B cell (primary cell): ENCODE data around the gene ZNF646. TPM values are rescaled to one million over a fixed set of nuclear protein-coding genes. Genes with fewer than 3 reads are reported as not detected.
A peak's percentile ranks its signal among the peaks of the same experiment; 100 is the strongest.

Source experiments
- ATAC-seq: fragments of 200-7000 bp; cut with Tn5 transposase; one replicate; pipeline ENCODE4 v1.10.0; 2021; ENCODE audit warnings: low read depth, mild to moderate bottlenecking, moderate number of reproducible peaks, moderate library complexity
- CTCF ChIA-PET: fragments of 350-600 bp; sonication (Branson Sonifier 250); formaldehyde crosslinking; loops from one replicate; lab custom pipeline; 2021; ENCODE audit warnings: antibody characterized with exemption, inconsistent platforms; lab: Charles Lee
- POLR2A ChIA-PET: fragments of 350-600 bp; sonication (Branson Sonifier 250); formaldehyde crosslinking; loops from one replicate; lab custom pipeline; 2021; ENCODE audit warnings: antibody characterized with exemption; lab: Charles Lee
- DNase-seq: peaks from one replicate; pipeline ENCODE4 v3.0.0; 2013
- H2AFZ ChIP-seq: 2 replicates; pipeline ENCODE4 v1.6.1; 2012; ENCODE audit warnings: mild to moderate bottlenecking, low read depth, low read length; ENCODE audit not compliant: insufficient read depth, poor library complexity, severe bottlenecking
- H3K27ac ChIP-seq, 2 donors: 1 replicate in 1 of 2; 2 replicates in 1 of 2; pipeline ENCODE4 v1.5.1; 2012 to 2013; ENCODE audit warnings: low read length in 2 of 2, mild to moderate bottlenecking in 2 of 2, moderate library complexity in 1 of 2
- H3K27me3 ChIP-seq, 4 experiments: fragments of 200-600 bp in 1 of 4; sonication (generic) in 1 of 4; replicated peaks in 1 of 4; 1 replicate in 2 of 4; 2 replicates in 2 of 4; pipeline versions ENCODE4 v1.6.1 to v1.7.0; 2013 to 2016; ENCODE audit warnings: low read length in 3 of 4, mild to moderate bottlenecking in 2 of 4, mixed read lengths in 1 of 4, moderate library complexity in 1 of 4; ENCODE audit not compliant: insufficient read depth in 4 of 4, control insufficient read depth in 3 of 4; ENCODE audit errors: control extremely low read depth in 1 of 4
- H3K36me3 ChIP-seq, 2 experiments: replicated peaks in 1 of 2; 1 replicate in 1 of 2; 2 replicates in 1 of 2; pipeline versions ENCODE4 v1.6.1 to v1.7.1; 2013; ENCODE audit warnings: low read length in 1 of 2; ENCODE audit not compliant: insufficient read depth in 2 of 2, control insufficient read depth in 1 of 2; ENCODE audit errors: control extremely low read depth in 1 of 2, extremely low read depth in 1 of 2
- H3K4me1 ChIP-seq, 2 donors: fragments of 200-600 bp in 1 of 2; sonication (generic) in 1 of 2; 1 replicate in 1 of 2; 2 replicates in 1 of 2; pipeline versions ENCODE4 v1.5.1 to v1.6.1; 2013 to 2017; ENCODE audit warnings: low read length in 2 of 2; ENCODE audit not compliant: control insufficient read depth in 2 of 2, insufficient read depth in 2 of 2
- H3K4me2 ChIP-seq: replicated peaks from 2 replicates; pipeline ENCODE3; 2012; ENCODE audit warnings: mild to moderate bottlenecking, low read depth, low read length; ENCODE audit not compliant: poor library complexity, severe bottlenecking
- H3K4me3 ChIP-seq, 5 experiments: fragments of 200-600 bp in 1 of 5; sonication (generic) in 1 of 5; 1 replicate in 3 of 5; 2 replicates in 2 of 5; pipeline versions ENCODE4 v1.5.1 to v1.7.0; 2011 to 2016; ENCODE audit warnings: low read length in 4 of 5, mild to moderate bottlenecking in 4 of 5, low read depth in 2 of 5, control low read depth in 1 of 5, moderate library complexity in 1 of 5; ENCODE audit not compliant: insufficient read depth in 1 of 5; ENCODE audit errors: control extremely low read depth in 1 of 5, extremely low read depth in 1 of 5
- H3K79me2 ChIP-seq: fragments of 200-600 bp; sonication (generic); one replicate; pipeline ENCODE4 v1.6.0; 2016; ENCODE audit warnings: low read length; ENCODE audit not compliant: control insufficient read depth, insufficient read depth
- H3K9ac ChIP-seq: fragments of 200-600 bp; sonication (generic); 2 replicates; pipeline ENCODE4 v1.6.1; 2017; ENCODE audit warnings: mild to moderate bottlenecking, low read length, moderate library complexity
- H3K9me3 ChIP-seq, 3 donors: one replicate each; pipeline versions ENCODE4 v1.6.1 to v1.7.1; 2013; ENCODE audit warnings: low read length in 2 of 3; ENCODE audit not compliant: control insufficient read depth in 2 of 3, insufficient read depth in 1 of 3; ENCODE audit errors: control extremely low read depth in 1 of 3
- H4K20me1 ChIP-seq: 2 replicates; pipeline ENCODE4 v1.6.0; 2012; ENCODE audit warnings: mild to moderate bottlenecking, low read length; ENCODE audit not compliant: insufficient read depth, control insufficient read depth, poor library complexity, severe bottlenecking
- H3K27ac Mint-ChIP-seq: one replicate; pipeline ENCODE4 v1.8.0; 2021; ENCODE audit warnings: mixed read lengths
- H3K27me3 Mint-ChIP-seq: one replicate; pipeline ENCODE4 v1.8.0; 2021; ENCODE audit warnings: mixed read lengths
- H3K4me1 Mint-ChIP-seq: one replicate; pipeline ENCODE4 v1.8.0; 2021; ENCODE audit warnings: mixed read lengths
- H3K4me3 Mint-ChIP-seq: one replicate; pipeline ENCODE4 v1.8.0; 2021; ENCODE audit warnings: mixed read lengths
- H3K9me3 Mint-ChIP-seq: one replicate; pipeline ENCODE4 v1.8.0; 2022; ENCODE audit warnings: mixed read lengths; ENCODE audit not compliant: insufficient read depth
- CTCF ChIP-seq: fragments of 200-600 bp; IDR thresholded peaks from one replicate; pipeline ENCODE4 v1.8.0; 2022; ENCODE audit warnings: antibody characterized with exemption, mild to moderate bottlenecking
- EZH2 ChIP-seq: IDR thresholded peaks from 2 replicates; pipeline ENCODE4 v1.6.1; 2012; ENCODE audit warnings: borderline replicate concordance, low read depth, mild to moderate bottlenecking, moderate library complexity, low read length; ENCODE audit not compliant: insufficient read depth, poor library complexity, severe bottlenecking
- WGBS: methylation state at CpG from one replicate; pipeline ENCODE4 v1.1.5; 2013; ENCODE audit warnings: missing lambda C conversion rate; ENCODE audit not compliant: insufficient coverage; 5-methylcytosine and 5-hydroxymethylcytosine counted together
- intact Hi-C: fragments of 100-400 bp; cut with micrococcal nuclease; formaldehyde crosslinking; loops from one replicate; pipeline ENCODE4 v1.10.0; 2022
- polyA plus RNA-seq: library from polyadenylated mRNA; depleted of rRNA; stranded (reverse); fragments of >200 nt; gene quantifications from 2 replicates; pipeline ENCODE4 v1.2.3, GENCODE V29; 2012
- total RNA-seq, 2 donors: library from RNA; stranded (reverse); fragments of 120-200 nt in 1 of 2; gene quantifications; 1 replicate in 1 of 2; 2 replicates in 1 of 2; pipeline versions ENCODE4 v1.2.3 to v1.2.4, GENCODE V29; 2013 to 2022

ZNF646 gene
- total and polyA plus RNA-seq, 2 donors (not counting 1 experiment from before 2014, with no cell fraction given): 14.7 to 45.9 TPM

GRCh38 chr16:31106509-31107464 lies 32.6 kb downstream of the ZNF646 start:
- Histone ChIP-seq H4K20me1 (no peaks in the 10 kb centered on the region), H3K27ac (no peak overlapping the region), H3K27me3 (no peaks in the 10 kb centered on the region), H3K4me2 (no peak overlapping the region), H3K4me3 (no peak overlapping the region), H3K9me3 (no peaks in the 10 kb centered on the region), H3K79me2 (peaks cover 10% of the 10 kb centered on the region), H2AFZ (no peak overlapping the region), H3K4me1 (peaks cover 7 to 18% of the 10 kb centered on the region in 2 donors), H3K9ac (no peak overlapping the region), H3K36me3 (peaks cover 0 to 21% of the 10 kb centered on the region in 2 experiments)
- H3K4me1 Mint-ChIP-seq: peaks cover 21% of the 10 kb centered on the region
- DNase-seq: no peak
- no peak for ATAC-seq
- POLR2A ChIA-PET: interaction anchor here (1.1 kb wide), 1 partner anchor 11 kb away, joined by 3 read pairs; the partner anchor contains the start of gene KAT8
- CTCF ChIA-PET: interaction anchor here (0.7 kb wide), 1 partner anchor 36 kb away, joined by 4 read pairs; no protein-coding TSS in a partner anchor
- H3K27me3 Mint-ChIP-seq: no peaks in the 10 kb centered on the region
- no peak overlapping the region for H3K27ac Mint-ChIP-seq
- WGBS: 96% methylated on average over 21 of the region's 28 CpGs
- H3K4me3 Mint-ChIP-seq: peak overlapping the region; percentile 91
- TF ChIP-seq CTCF (no peak), EZH2 (no peak)
- intact Hi-C loops: loop anchor here (10.0 kb wide), 1 partner anchor 78 kb away; the partner anchor contains the start of gene FUS
- no peaks in the 10 kb centered on the region for H3K9me3 Mint-ChIP-seq
